ENCODE measurements around the gene CPA2.

Gene CPA2

GRCh38 chr7:130333832-130334231 lies 67.2 kb downstream of the CPA2 start:
- DNase-seq (ENCODE audit: low read depth) = no peak
- H3K4me3 ChIP-seq (ENCODE audit: low read length) = no peak overlapping the region
- TF ChIP-seq CTCF (conservative IDR thresholded peaks at IDR 0.05; ENCODE audit: low read length) = no peak

GRCh38 chr7:130334274-130334673 lies 67.6 kb downstream of the CPA2 start:
- DNase-seq (ENCODE audit: low read depth) = peak; percentile 34
- TF ChIP-seq CTCF (conservative IDR thresholded peaks at IDR 0.05; ENCODE audit: low read length) = no peak
- no peak overlapping the region for H3K4me3 ChIP-seq (ENCODE audit: low read length)

- no peak for TF ChIP-seq CTCF (conservative IDR thresholded peaks at IDR 0.05; ENCODE audit: low read length)
- H3K4me3 ChIP-seq (ENCODE audit: low read length) = no peak overlapping the region
- DNase-seq (ENCODE audit: low read depth) = no peak
These were observed 70.8 kb downstream of the CPA2 start for GRCh38 chr7:130337410-130337971.

- H3K4me3 ChIP-seq (ENCODE audit: low read length) = no peak overlapping the region
- TF ChIP-seq CTCF (conservative IDR thresholded peaks at IDR 0.05; ENCODE audit: low read length) = no peak
- no peak for DNase-seq (ENCODE audit: low read depth)
These were observed 71.6 kb downstream of the CPA2 start for GRCh38 chr7:130338233-130338632.

All from AG10803 (cell line).